Adrenal gland (tissue), 5 donors: Measurements from ENCODE around the gene OPN1MW2.
"Not testable (repeated sequence)": the region's sequence is repeated elsewhere in the genome, so short reads cannot be mapped to it uniquely, and the experiment has no call there.

Source experiments
- CTCF ChIP-seq, 6 experiments: fragments of 450-650 bp in 4 of 6; fragments of 200-600 bp in 2 of 6; sonication (generic) in 1 of 6; IDR thresholded peaks; 1 replicate in 5 of 6; 2 replicates in 1 of 6; pipeline versions ENCODE4 v1.5.1 to v1.8.0; 2016 to 2021; ENCODE audit warnings: antibody characterized with exemption in 6 of 6, mild to moderate bottlenecking in 2 of 6, moderate library complexity in 1 of 6
- POLR2A ChIP-seq, 2 donors: fragments of 450-650 bp; IDR thresholded peaks; one replicate each; pipeline ENCODE4 v1.6.1; 2017; ENCODE audit warnings: antibody characterized with exemption in 2 of 2, mild to moderate bottlenecking in 2 of 2, moderate library complexity in 1 of 2
- donor health status: DM: no; HTN: no; CAD: no.

GRCh38 chrX:154182296-154182695 lies 37.3 kb upstream of the OPN1MW2 start, which contains the start of gene OPN1MW:
- not testable (repeated sequence) for TF ChIP-seq POLR2A, CTCF (IDR thresholded peaks at IDR 0.05)
